Left ventricle myocardium inferior (tissue), 1 donor: Measurements from ENCODE around the gene ST3GAL2. TPM values are rescaled to one million over a fixed set of nuclear protein-coding genes. Genes with fewer than 3 reads are reported as not detected.
A peak's percentile ranks its signal among the peaks of the same experiment; 100 is the strongest.

Experiments
- DNase-seq: peaks from one replicate; pipeline ENCODE4 v3.0.0-alpha.2; 2020
- H3K27ac ChIP-seq: fragments of 200-600 bp; replicated peaks from 2 replicates; pipeline ENCODE4 v1.8.0; 2021
- H3K27me3 ChIP-seq: fragments of 200-600 bp; 2 replicates; pipeline ENCODE4 v1.8.0; 2021; ENCODE audit warnings: low read depth
- H3K36me3 ChIP-seq: fragments of 200-600 bp; 2 replicates; pipeline ENCODE4 v1.8.0; 2021
- H3K4me1 ChIP-seq: fragments of 200-600 bp; 2 replicates; pipeline ENCODE4 v1.8.0; 2021
- H3K4me3 ChIP-seq: fragments of 200-600 bp; 2 replicates; pipeline ENCODE4 v1.8.0; 2021; ENCODE audit warnings: mild to moderate bottlenecking, moderate library complexity
- H3K9me3 ChIP-seq: fragments of 200-600 bp; replicated peaks from 2 replicates; pipeline ENCODE4 v1.8.0; 2021
- intact Hi-C: fragments of 100-400 bp; cut with micrococcal nuclease; formaldehyde crosslinking; loops from one replicate; pipeline ENCODE4 v1.11.0; 2022
- total RNA-seq: library from RNA; stranded (reverse); fragmentation: NEBNext Ultra II Directional; extraction: Animal tissue kit (Norgen Biotek cat#: 25700); gene quantifications from one replicate; pipeline ENCODE4 v1.2.1, GENCODE V29; 2021
- TF ChIP-seq, protein P1 (sequence below): fragments of 200-600 bp; IDR thresholded peaks from 2 replicates; pipeline ENCODE4 v1.8.0; 2021; ENCODE audit warnings: antibody characterized with exemption, mild to moderate bottlenecking, borderline replicate concordance
- donor health status: DM: no; HTN: yes; CAD: no; lungs with severe emphysema.

ST3GAL2 gene
- total RNA-seq, 1 donor from 2014 or later: 22.3 TPM

GRCh38 chr16:70349783-70350182 is 89.1 kb downstream of the ST3GAL2 start:
- DNase-seq: no peak
- Histone ChIP-seq H3K27ac (no peak overlapping the region), H3K4me1 (peaks cover 43% of the 10 kb centered on the region), H3K27me3 (no peaks in the 10 kb centered on the region), H3K4me3 (no peak overlapping the region), H3K9me3 (no peaks in the 10 kb centered on the region), H3K36me3 (peaks cover 39% of the 10 kb centered on the region)
- intact Hi-C loops: loop anchor here (5.0 kb wide), 1 partner anchor 52 kb away; the partner anchor contains the start of gene DDX19B
- TF ChIP-seq, protein P1, sequence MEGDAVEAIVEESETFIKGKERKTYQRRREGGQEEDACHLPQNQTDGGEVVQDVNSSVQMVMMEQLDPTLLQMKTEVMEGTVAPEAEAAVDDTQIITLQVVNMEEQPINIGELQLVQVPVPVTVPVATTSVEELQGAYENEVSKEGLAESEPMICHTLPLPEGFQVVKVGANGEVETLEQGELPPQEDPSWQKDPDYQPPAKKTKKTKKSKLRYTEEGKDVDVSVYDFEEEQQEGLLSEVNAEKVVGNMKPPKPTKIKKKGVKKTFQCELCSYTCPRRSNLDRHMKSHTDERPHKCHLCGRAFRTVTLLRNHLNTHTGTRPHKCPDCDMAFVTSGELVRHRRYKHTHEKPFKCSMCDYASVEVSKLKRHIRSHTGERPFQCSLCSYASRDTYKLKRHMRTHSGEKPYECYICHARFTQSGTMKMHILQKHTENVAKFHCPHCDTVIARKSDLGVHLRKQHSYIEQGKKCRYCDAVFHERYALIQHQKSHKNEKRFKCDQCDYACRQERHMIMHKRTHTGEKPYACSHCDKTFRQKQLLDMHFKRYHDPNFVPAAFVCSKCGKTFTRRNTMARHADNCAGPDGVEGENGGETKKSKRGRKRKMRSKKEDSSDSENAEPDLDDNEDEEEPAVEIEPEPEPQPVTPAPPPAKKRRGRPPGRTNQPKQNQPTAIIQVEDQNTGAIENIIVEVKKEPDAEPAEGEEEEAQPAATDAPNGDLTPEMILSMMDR: no peak

DNA sequence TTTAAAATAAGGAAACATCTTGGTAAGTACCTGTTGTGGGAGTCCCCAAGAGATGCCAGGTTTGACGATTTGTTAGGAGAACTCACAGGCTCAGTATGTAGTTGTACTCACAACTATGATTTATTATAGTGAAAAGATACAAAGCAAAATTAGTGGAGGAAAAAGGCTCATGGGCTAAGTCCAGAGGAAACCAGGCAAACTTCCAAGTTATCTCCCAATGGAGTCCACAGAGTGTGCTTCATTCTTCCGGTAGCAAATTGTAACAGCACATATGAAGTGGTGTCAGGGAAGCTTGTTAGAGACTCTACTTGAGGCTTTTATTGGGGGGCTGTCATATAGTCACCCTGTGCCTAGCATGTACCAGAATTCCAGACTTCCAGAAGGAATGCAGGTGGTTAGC is 89.9 kb downstream of the ST3GAL2 start:
- H3K9me3 ChIP-seq: no peaks in the 10 kb centered on the region
- H3K4me3 ChIP-seq: no peak overlapping the region
- peaks cover 36% of the 10 kb centered on the region for H3K36me3 ChIP-seq
- H3K4me1 ChIP-seq: peaks cover 43% of the 10 kb centered on the region
- TF ChIP-seq, protein P1: no peak
- intact Hi-C loops: loop anchor here (5.0 kb wide), 1 partner anchor 52 kb away; the partner anchor contains the start of gene DDX19B
- H3K27me3 ChIP-seq: no peaks in the 10 kb centered on the region
- H3K27ac ChIP-seq: no peak overlapping the region
- no peak for DNase-seq

DNA sequence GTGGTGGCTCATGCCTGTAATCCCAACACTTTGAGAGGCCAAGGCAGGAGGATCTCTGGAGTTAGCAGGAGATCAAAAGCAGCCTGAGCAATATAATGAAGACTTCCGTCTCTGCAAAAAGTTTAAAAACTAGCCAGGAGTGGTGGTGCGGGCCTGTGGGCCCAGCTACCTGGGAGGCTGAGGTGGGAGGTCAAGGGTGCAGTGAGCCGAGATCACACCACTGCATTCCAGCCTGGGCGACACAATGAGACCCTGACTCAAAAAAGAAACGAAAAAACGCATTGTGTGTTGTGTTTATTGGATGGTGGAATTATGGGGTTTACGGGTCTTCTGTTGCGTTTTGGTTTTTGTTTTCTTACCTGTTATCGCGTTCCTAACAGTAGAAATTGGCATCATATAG is 93.1 kb downstream of the ST3GAL2 start:
- Histone ChIP-seq H3K27me3 (no peaks in the 10 kb centered on the region), H3K9me3 (no peaks in the 10 kb centered on the region), H3K4me1 (peaks cover 43% of the 10 kb centered on the region), H3K36me3 (peaks cover 7% of the 10 kb centered on the region), H3K4me3 (peak overlapping the region; percentile 81), H3K27ac (peak overlapping the region; percentile 92)
- intact Hi-C loops: loop anchor here (5.0 kb wide), 1 partner anchor 49 kb away; the partner anchor contains the start of gene DDX19B
- DNase-seq: no peak
- TF ChIP-seq, protein P1: no peak

GRCh38 chr16:70342016-70342415 is 96.9 kb downstream of the ST3GAL2 start:
- intact Hi-C loops: no loop called here
- H3K4me3 ChIP-seq: no peak overlapping the region
- H3K27me3 ChIP-seq: no peaks in the 10 kb centered on the region
- no peaks in the 10 kb centered on the region for H3K9me3 ChIP-seq
- DNase-seq: no peak
- H3K4me1 ChIP-seq: peaks cover 13% of the 10 kb centered on the region
- H3K36me3 ChIP-seq: no peaks in the 10 kb centered on the region
- peak overlapping the region; percentile 58 for H3K27ac ChIP-seq
- TF ChIP-seq, protein P1: peak; percentile 16

DNA sequence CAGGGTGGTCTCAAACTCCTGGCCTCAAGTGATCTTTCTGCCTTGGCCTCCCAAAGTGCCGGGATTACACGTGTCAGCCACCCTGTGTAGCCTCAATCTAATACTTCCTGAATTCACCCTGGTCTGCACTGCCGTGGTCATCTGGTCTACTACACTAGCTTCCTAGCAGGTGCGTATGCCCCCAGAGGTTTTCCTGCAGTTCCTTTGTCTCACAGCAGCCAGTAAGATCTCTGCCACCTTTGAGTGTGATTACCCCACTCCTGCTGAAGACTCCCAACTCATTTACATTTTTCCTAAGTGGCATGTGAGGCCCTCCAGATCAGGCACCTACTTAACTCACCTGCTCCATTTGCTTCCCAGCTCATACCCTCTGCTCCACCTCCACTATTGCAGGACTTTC is 97.3 kb downstream of the ST3GAL2 start:
- peaks cover 11% of the 10 kb centered on the region for H3K4me1 ChIP-seq
- H3K27me3 ChIP-seq: no peaks in the 10 kb centered on the region
- DNase-seq: no peak
- no peaks in the 10 kb centered on the region for H3K36me3 ChIP-seq
- no peak overlapping the region for H3K4me3 ChIP-seq
- peak overlapping the region; percentile 58 for H3K27ac ChIP-seq
- TF ChIP-seq, protein P1: no peak
- H3K9me3 ChIP-seq: no peaks in the 10 kb centered on the region
- intact Hi-C loops: no loop called here
